GM23338 (cell line): ENCODE results near the gene DCST1. TPM values are rescaled to one million over a fixed set of nuclear protein-coding genes. Genes with fewer than 3 reads are reported as not detected.
A peak's percentile ranks its signal among the peaks of the same experiment; 100 is the strongest.

ENCODE experiments used
- ATAC-seq: fragments of 200-7000 bp; cut with Tn5 transposase; 3 replicates; pipeline ENCODE4 v1.9.1; 2020
- DNase-seq: peaks from one replicate; pipeline ENCODE4 v3.0.0-alpha.2; 2015; ENCODE audit warnings: low spot score
- H2AFZ ChIP-seq: fragments of 200-600 bp; sonication (generic); 2 replicates; pipeline ENCODE4 v1.8.0; 2016; ENCODE audit warnings: antibody characterized with exemption, mild to moderate bottlenecking, moderate library complexity
- H3F3A ChIP-seq: fragments of 200-600 bp; sonication (generic); replicated peaks from 2 replicates; pipeline ENCODE4 v1.8.0; 2017; ENCODE audit warnings: antibody characterized with exemption, mixed run types, low read depth
- H3K27ac ChIP-seq: fragments of 200-600 bp; sonication (generic); 2 replicates; pipeline ENCODE4 v1.6.1; 2016; ENCODE audit warnings: low read depth
- H3K27me3 ChIP-seq: fragments of 200-600 bp; sonication (generic); 2 replicates; pipeline ENCODE4 v1.8.0; 2016; ENCODE audit warnings: mild to moderate bottlenecking, mixed run types, moderate library complexity; ENCODE audit not compliant: insufficient read depth
- H3K36me3 ChIP-seq: fragments of 200-600 bp; sonication (generic); 2 replicates; pipeline ENCODE4 v1.8.0; 2016; ENCODE audit warnings: mild to moderate bottlenecking; ENCODE audit not compliant: insufficient read depth
- H3K4me1 ChIP-seq: fragments of 200-600 bp; sonication (generic); 2 replicates; pipeline ENCODE4 v1.8.0; 2016; ENCODE audit warnings: mild to moderate bottlenecking, moderate library complexity; ENCODE audit not compliant: insufficient read depth
- H3K4me2 ChIP-seq: fragments of 200-600 bp; sonication (generic); 2 replicates; pipeline ENCODE4 v1.7.1; 2017; ENCODE audit warnings: mixed run types
- H3K4me3 ChIP-seq: fragments of 200-600 bp; sonication (generic); 2 replicates; pipeline ENCODE4 v1.6.1; 2016; ENCODE audit warnings: mixed run types
- H3K79me2 ChIP-seq: fragments of 200-600 bp; sonication (generic); replicated peaks from 2 replicates; pipeline ENCODE4 v1.8.0; 2017; ENCODE audit warnings: mild to moderate bottlenecking; ENCODE audit not compliant: insufficient read depth
- H3K9me2 ChIP-seq: fragments of 200-600 bp; sonication (generic); 2 replicates; pipeline ENCODE4 v1.8.0; 2017; ENCODE audit not compliant: insufficient read depth
- H4K20me1 ChIP-seq: fragments of 200-600 bp; sonication (generic); replicated peaks from 2 replicates; pipeline ENCODE4 v1.8.0; 2017; ENCODE audit warnings: mild to moderate bottlenecking; ENCODE audit not compliant: insufficient read depth
- H3K27ac Mint-ChIP-seq: 2 replicates; pipeline ENCODE4 v1.8.0; 2020; ENCODE audit warnings: inconsistent platforms, mild to moderate bottlenecking, moderate library complexity, mixed read lengths
- H3K27me3 Mint-ChIP-seq: 3 replicates; pipeline ENCODE4 v1.8.0; 2022; ENCODE audit warnings: low read depth, mild to moderate bottlenecking, moderate library complexity, mixed read lengths, inconsistent platforms; ENCODE audit not compliant: insufficient read depth, poor library complexity
- H3K36me3 Mint-ChIP-seq: 3 replicates; pipeline ENCODE4 v1.8.0; 2021; ENCODE audit warnings: low read depth, mild to moderate bottlenecking, inconsistent platforms, moderate library complexity, mixed read lengths
- H3K4me1 Mint-ChIP-seq: 3 replicates; pipeline ENCODE4 v1.8.0; 2020; ENCODE audit warnings: mild to moderate bottlenecking, inconsistent platforms, mixed read lengths
- H3K4me3 Mint-ChIP-seq: 3 replicates; pipeline ENCODE4 v1.8.0; 2021; ENCODE audit warnings: moderate library complexity, mild to moderate bottlenecking, inconsistent platforms, mixed read lengths
- H3K9me3 Mint-ChIP-seq: 3 replicates; pipeline ENCODE4 v1.8.0; 2020; ENCODE audit warnings: moderate library complexity, mild to moderate bottlenecking, inconsistent platforms, mixed read lengths
- CREB1 ChIP-seq: fragments of 250-450 bp; sonication (Bioruptor Pico); IDR thresholded peaks from 2 replicates; pipeline ENCODE4 v1.5.0; 2020; ENCODE audit warnings: low read depth, mild to moderate bottlenecking, moderate library complexity
- CTCF ChIP-seq, 2 experiments: fragments of 200-600 bp in 1 of 2; sonication (generic) in 1 of 2; conservative IDR thresholded peaks; 2 replicates each; pipeline versions ENCODE4 v1.5.1 to v1.6.1; 2016 to 2017; ENCODE audit warnings: antibody characterized with exemption in 2 of 2, low read depth in 2 of 2, mild to moderate bottlenecking in 2 of 2, moderate library complexity in 1 of 2
- ETS1 ChIP-seq: IDR thresholded peaks from 2 replicates; pipeline ENCODE4 v1.6.1; 2016; ENCODE audit warnings: antibody characterized with exemption
- EZH2 ChIP-seq: fragments of 200-600 bp; sonication (generic); IDR thresholded peaks from one replicate; pipeline ENCODE4 v1.8.0; 2017; ENCODE audit warnings: antibody characterized with exemption, mild to moderate bottlenecking, low read depth; ENCODE audit not compliant: unreplicated experiment
- EZH2phosphoT487 ChIP-seq: fragments of 200-600 bp; sonication (generic); IDR thresholded peaks from one replicate; pipeline ENCODE4 v1.8.1; 2018; ENCODE audit warnings: antibody characterized with exemption; ENCODE audit not compliant: unreplicated experiment
- JUNB ChIP-seq: IDR thresholded peaks from one replicate; pipeline ENCODE4 v1.6.1; 2016; ENCODE audit warnings: antibody characterized with exemption; ENCODE audit not compliant: unreplicated experiment
- NANOG ChIP-seq: IDR thresholded peaks from 2 replicates; pipeline ENCODE4 v1.6.1; 2016; ENCODE audit warnings: antibody characterized with exemption, borderline replicate concordance
- POLR2AphosphoS5 ChIP-seq: IDR thresholded peaks from 2 replicates; pipeline ENCODE4 v1.6.1; 2016; ENCODE audit warnings: antibody characterized with exemption, low read depth
- REST ChIP-seq: IDR thresholded peaks from one replicate; pipeline ENCODE4 v1.6.1; 2018; ENCODE audit warnings: antibody characterized with exemption; ENCODE audit not compliant: unreplicated experiment
- STAT1 ChIP-seq: IDR thresholded peaks from one replicate; pipeline ENCODE4 v1.6.1; 2016; ENCODE audit warnings: antibody characterized with exemption; ENCODE audit not compliant: unreplicated experiment
- ZNF114 ChIP-seq: fragments of 250-450 bp; sonication (Bioruptor Pico); IDR thresholded peaks from 2 replicates; pipeline ENCODE4 v1.5.0; 2020; ENCODE audit warnings: mild to moderate bottlenecking, moderate library complexity
- ZNF331 ChIP-seq: fragments of 250-450 bp; sonication (Bioruptor Pico); IDR thresholded peaks from 2 replicates; pipeline ENCODE4 v1.5.0; 2020; ENCODE audit warnings: low read depth, mild to moderate bottlenecking, moderate library complexity
- polyA plus RNA-seq: library from polyadenylated mRNA; unstranded; fragments of >200 nt; fragmentation: Nextera tagmentation; extraction: Ambion mirVana; gene quantifications from 2 replicates; pipeline ENCODE4 v1.2.1, GENCODE V29; 2016
- total RNA-seq: library from RNA; depleted of rRNA; stranded (reverse); fragments of >200 nt; shearing (Covaris generic); gene quantifications from 2 replicates; pipeline ENCODE4 v1.2.3, GENCODE V29; 2014

DCST1 gene
- total and polyA plus RNA-seq, 2 experiments from 2014 or later: not detected

GRCh38 chr1:155077758-155078445, 44.3 kb downstream of the DCST1 start (continued):
- TF ChIP-seq ETS1 (no peak), STAT1 (no peak), EZH2 (no peak), CTCF (conservative IDR thresholded peaks at IDR 0.05; ENCODE audit: low read depth in 2 of 2) (no peak), CREB1 (CRISPR knock-in tag) (no peak)

GRCh38 chr1:155078469-155079209, 45.0 kb downstream of the DCST1 start, which contains the start of gene EFNA3:
Gene EFNA3 (plus strand): TSS chr1:155078837. CDS start chr1:155078942, 105 bp downstream.
- Histone ChIP-seq H2AFZ (peak within 1 kb of the TSS; percentile 92), H3K4me2 (peak within 1 kb of the TSS; percentile 92), H3K4me3 (peak within 1 kb of the TSS; percentile 83), H3K4me1 (peaks cover 20% of the 10 kb centered on the region), H3K27ac (no peak within 1 kb of the TSS), H3K9me2 (no peaks in the 10 kb centered on the region), H3K27me3 (peaks cover 85% of the 10 kb centered on the region), H4K20me1 (0 out of 2 replicates have a peak, but pooled peaks cover 6% of the 10 kb centered on the region), H3K79me2 (no peaks in the 10 kb centered on the region), H3F3A (peaks cover 14% of the 10 kb centered on the region; the same call in 1 of the 2 replicates), H3K36me3 (no peaks in the 10 kb centered on the region)
- peak; percentile 15 for ATAC-seq
- Mint-ChIP-seq H3K4me3 (peak within 1 kb of the TSS; percentile 80), H3K9me3 (no peaks in the 10 kb centered on the region), H3K4me1 (peaks cover 25% of the 10 kb centered on the region), H3K27ac (no peak within 1 kb of the TSS), H3K27me3 (peaks cover 67% of the 10 kb centered on the region), H3K36me3 (no peaks in the 10 kb centered on the region; the same call in 2 of the 3 replicates)
- DNase-seq: peak; percentile 78
- no peak for TF ChIP-seq STAT1
- TF ChIP-seq REST: no peak
- TF ChIP-seq EZH2phosphoT487: no peak
- no peak for TF ChIP-seq NANOG
- TF ChIP-seq ZNF114: no peak
- no peak for TF ChIP-seq CREB1 (CRISPR knock-in tag)
- TF ChIP-seq ZNF331 (CRISPR knock-in tag): no peak
- no peak for TF ChIP-seq JUNB
- TF ChIP-seq EZH2: no peak
- no peak for TF ChIP-seq POLR2AphosphoS5
- no peak for TF ChIP-seq CTCF (conservative IDR thresholded peaks at IDR 0.05; ENCODE audit: low read depth in 2 of 2)
- no peak for TF ChIP-seq ETS1
